ENCODE measurements around the gene ZDHHC14.

Gene ZDHHC14

GRCh38 chr6:157642736-157643135 is 261.7 kb downstream of the ZDHHC14 start:
- Histone ChIP-seq H4K20me1 (ENCODE audit: insufficient read depth) (no peaks in the 10 kb centered on the region), H2AFZ (ENCODE audit: low read depth) (no peak overlapping the region), H3K9ac (no peak overlapping the region), H3K4me3 (IDR thresholded peaks at IDR 0.05; ENCODE audit: insufficient read depth, low read depth, low read length) (no peak overlapping the region), H3K4me1 (ENCODE audit: low read depth, poor library complexity, severe bottlenecking) (no peaks in the 10 kb centered on the region), H3K27ac (no peak overlapping the region), H3K27me3 (ENCODE audit: insufficient read depth, low read depth) (no peaks in the 10 kb centered on the region), H3K79me2 (ENCODE audit: insufficient read depth, low read depth) (no peaks in the 10 kb centered on the region), H3K36me3 (ENCODE audit: insufficient read depth) (no peaks in the 10 kb centered on the region), H3K4me2 (no peak overlapping the region)
- no peak for TF ChIP-seq CTCF (conservative IDR thresholded peaks at IDR 0.05; ENCODE audit: low read depth, low read length)

GRCh38 chr6:157644043-157644810 is 263.2 kb downstream of the ZDHHC14 start:
- H3K4me2 ChIP-seq: no peak overlapping the region
- H3K4me1 ChIP-seq (ENCODE audit: low read depth, poor library complexity, severe bottlenecking): no peaks in the 10 kb centered on the region
- H3K27me3 ChIP-seq (ENCODE audit: insufficient read depth, low read depth): no peaks in the 10 kb centered on the region
- H3K79me2 ChIP-seq (ENCODE audit: insufficient read depth, low read depth): no peaks in the 10 kb centered on the region
- H3K27ac ChIP-seq: no peak overlapping the region
- no peaks in the 10 kb centered on the region for H4K20me1 ChIP-seq (ENCODE audit: insufficient read depth)
- TF ChIP-seq CTCF (conservative IDR thresholded peaks at IDR 0.05; ENCODE audit: low read depth, low read length): no peak
- no peak overlapping the region for H3K4me3 ChIP-seq (IDR thresholded peaks at IDR 0.05; ENCODE audit: insufficient read depth, low read depth, low read length)
- no peaks in the 10 kb centered on the region for H3K36me3 ChIP-seq (ENCODE audit: insufficient read depth)
- no peak overlapping the region for H2AFZ ChIP-seq (ENCODE audit: low read depth)
- no peak overlapping the region for H3K9ac ChIP-seq

GRCh38 chr6:157645201-157645795 is 264.3 kb downstream of the ZDHHC14 start:
- Histone ChIP-seq H3K27me3 (ENCODE audit: insufficient read depth, low read depth) (no peaks in the 10 kb centered on the region), H3K36me3 (ENCODE audit: insufficient read depth) (no peaks in the 10 kb centered on the region), H3K4me1 (ENCODE audit: low read depth, poor library complexity, severe bottlenecking) (no peaks in the 10 kb centered on the region), H3K4me3 (IDR thresholded peaks at IDR 0.05; ENCODE audit: insufficient read depth, low read depth, low read length) (no peak overlapping the region), H4K20me1 (ENCODE audit: insufficient read depth) (no peaks in the 10 kb centered on the region), H3K27ac (no peak overlapping the region), H3K4me2 (no peak overlapping the region), H3K79me2 (ENCODE audit: insufficient read depth, low read depth) (no peaks in the 10 kb centered on the region), H2AFZ (ENCODE audit: low read depth) (no peak overlapping the region), H3K9ac (no peak overlapping the region)
- no peak for TF ChIP-seq CTCF (conservative IDR thresholded peaks at IDR 0.05; ENCODE audit: low read depth, low read length)

- no peaks in the 10 kb centered on the region for H4K20me1 ChIP-seq (ENCODE audit: insufficient read depth)
- H3K4me1 ChIP-seq (ENCODE audit: low read depth, poor library complexity, severe bottlenecking): no peaks in the 10 kb centered on the region
- H3K27me3 ChIP-seq (ENCODE audit: insufficient read depth, low read depth): no peaks in the 10 kb centered on the region
- H2AFZ ChIP-seq (ENCODE audit: low read depth): no peak overlapping the region
- H3K4me3 ChIP-seq (IDR thresholded peaks at IDR 0.05; ENCODE audit: insufficient read depth, low read depth, low read length): no peak overlapping the region
- H3K79me2 ChIP-seq (ENCODE audit: insufficient read depth, low read depth): no peaks in the 10 kb centered on the region
- no peak for TF ChIP-seq CTCF (conservative IDR thresholded peaks at IDR 0.05; ENCODE audit: low read depth, low read length)
- H3K4me2 ChIP-seq: no peak overlapping the region
- no peak overlapping the region for H3K27ac ChIP-seq
- no peaks in the 10 kb centered on the region for H3K36me3 ChIP-seq (ENCODE audit: insufficient read depth)
- no peak overlapping the region for H3K9ac ChIP-seq
Observed at GRCh38 chr6:157646012-157646411, 265.0 kb downstream of the ZDHHC14 start.
